ENCODE results near the gene VWA8.
"Not testable (repeated sequence)": the region's sequence is repeated elsewhere in the genome, so short reads cannot be mapped to it uniquely, and the experiment has no call there.

VWA8 gene

GRCh38 chr13:41966671-41967070, 5.8 kb upstream of the VWA8 start:
- no peak for DNase-seq (ENCODE audit: low spot score)

DNA sequence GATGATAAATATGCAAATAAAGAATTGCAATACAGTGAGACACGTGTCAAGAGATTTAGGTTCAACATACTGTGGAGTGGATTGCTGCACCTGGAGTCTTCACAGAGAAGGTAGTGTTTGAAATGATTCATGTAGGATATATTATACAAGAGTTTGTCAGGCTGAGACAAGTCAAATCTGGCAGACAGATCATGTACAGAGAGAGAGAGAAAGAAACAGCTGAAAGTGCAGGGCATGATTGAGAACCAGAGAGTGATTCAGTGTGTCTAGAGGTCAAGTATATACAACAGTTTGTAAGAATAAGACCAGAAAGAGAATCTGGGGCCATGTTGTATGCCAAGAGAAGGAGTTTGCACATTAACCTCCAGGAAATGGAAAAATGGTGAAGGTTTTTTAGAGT, 2.1 kb upstream of the VWA8 start:
- no peak for DNase-seq (ENCODE audit: low spot score)

DNA sequence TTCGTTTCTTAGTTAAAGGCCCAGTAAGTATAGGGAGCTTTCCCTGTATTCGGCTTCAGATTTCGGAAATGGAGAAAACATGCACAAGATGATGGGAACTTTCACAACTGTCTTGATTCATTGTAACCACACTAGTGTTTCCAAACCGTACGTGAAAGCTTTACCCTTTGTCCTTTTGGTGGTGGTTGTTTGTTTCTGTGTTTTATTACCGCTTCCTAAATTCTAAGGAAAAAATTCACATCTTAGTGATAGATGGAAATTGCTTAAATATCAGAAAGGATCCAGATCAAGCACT, 504 bp upstream of the VWA8 start:
- DNase-seq (ENCODE audit: low spot score), result no peak

- DNase-seq (ENCODE audit: low spot score), result peak; percentile 4
Observed at GRCh38 chr13:41960211-41960636, 685 bp downstream of the VWA8 start.

DNA sequence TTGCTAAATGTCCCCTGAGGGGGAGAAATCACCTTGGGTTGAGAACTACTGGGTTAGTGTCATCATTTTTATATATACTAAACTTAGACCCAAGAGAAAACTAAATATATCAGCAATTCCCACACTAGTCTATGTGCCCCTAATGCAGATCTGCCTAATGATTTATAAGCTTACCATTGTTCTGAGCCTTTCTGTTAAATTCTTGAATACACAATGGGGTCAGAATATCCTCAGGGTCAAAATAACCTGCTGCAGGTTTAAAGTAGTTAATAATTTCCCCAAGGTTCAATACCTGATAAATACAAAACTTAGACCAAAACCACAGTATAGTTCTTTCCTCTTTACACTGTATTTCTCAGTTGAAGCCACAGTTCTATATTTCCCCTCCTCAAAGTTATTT, 4.6 kb downstream of the VWA8 start:
- no peak for DNase-seq (ENCODE audit: low spot score)

GRCh38 chr13:41955605-41956004, 5.3 kb downstream of the VWA8 start:
- no peak for DNase-seq (ENCODE audit: low spot score)

DNA sequence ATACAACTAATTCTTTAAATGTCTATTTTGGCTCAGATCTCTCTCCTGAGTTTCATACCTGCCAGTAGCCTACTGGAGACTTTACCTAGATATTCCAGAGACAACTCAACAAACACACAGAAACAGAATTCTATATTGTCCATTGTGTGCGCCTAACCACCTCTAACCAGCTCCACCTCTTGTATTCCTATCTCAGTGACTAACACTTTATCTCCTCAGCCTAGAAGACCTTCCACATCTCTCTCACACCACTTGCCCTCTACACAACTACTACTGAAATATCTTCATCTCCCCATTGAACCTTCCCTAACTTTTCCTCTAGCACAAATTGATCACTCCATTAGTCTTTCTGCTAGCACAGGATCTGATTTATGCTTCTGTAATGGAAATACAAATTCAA, 6.7 kb downstream of the VWA8 start:
- DNase-seq (ENCODE audit: low spot score), result no peak

DNA sequence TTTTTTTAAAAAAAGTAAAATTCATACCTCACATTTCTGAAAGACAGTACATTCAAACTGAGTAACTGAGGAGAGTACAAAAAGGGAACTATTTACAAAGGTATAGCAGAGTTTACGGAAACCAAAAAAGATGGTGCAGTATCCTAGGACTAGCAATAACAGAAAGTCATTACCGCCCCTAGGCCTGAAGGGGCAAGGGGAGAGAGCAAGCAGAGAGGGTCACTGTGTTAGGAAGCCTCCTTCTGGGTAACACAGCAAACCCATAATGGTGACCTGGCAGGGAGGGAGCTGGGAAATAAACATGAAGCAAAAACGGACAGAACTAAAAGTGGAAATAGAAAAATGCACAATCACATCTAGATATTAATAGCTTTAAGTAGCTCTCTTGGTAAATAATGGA, 8.2 kb downstream of the VWA8 start:
- DNase-seq (ENCODE audit: low spot score), result no peak

- DNase-seq (ENCODE audit: low spot score), result not testable (repeated sequence)
Observed at GRCh38 chr13:41949104-41949503, 11.8 kb downstream of the VWA8 start.

DNA sequence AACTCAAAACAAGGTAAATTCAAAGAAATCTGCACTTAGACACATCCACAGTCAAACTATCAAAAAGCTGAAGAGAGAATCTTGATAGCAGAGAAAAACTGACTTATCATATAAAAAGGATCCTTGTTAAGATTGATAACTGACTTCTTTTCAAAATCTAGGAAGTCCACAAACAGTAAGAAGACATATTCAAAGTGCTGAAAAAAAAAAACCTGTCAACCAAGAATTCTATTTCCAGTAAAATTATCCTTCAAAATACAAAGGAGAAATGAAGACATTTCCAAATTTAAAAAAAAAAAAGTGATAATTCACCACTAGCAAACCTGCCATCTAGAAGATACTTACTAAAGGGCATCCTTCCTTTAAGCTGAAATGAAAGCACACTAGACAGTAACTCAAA, 15.0 kb downstream of the VWA8 start:
- DNase-seq (ENCODE audit: low spot score), result no peak

GRCh38 chr13:41944635-41945397, 16.1 kb downstream of the VWA8 start:
- DNase-seq (ENCODE audit: low spot score), result no peak

DNA sequence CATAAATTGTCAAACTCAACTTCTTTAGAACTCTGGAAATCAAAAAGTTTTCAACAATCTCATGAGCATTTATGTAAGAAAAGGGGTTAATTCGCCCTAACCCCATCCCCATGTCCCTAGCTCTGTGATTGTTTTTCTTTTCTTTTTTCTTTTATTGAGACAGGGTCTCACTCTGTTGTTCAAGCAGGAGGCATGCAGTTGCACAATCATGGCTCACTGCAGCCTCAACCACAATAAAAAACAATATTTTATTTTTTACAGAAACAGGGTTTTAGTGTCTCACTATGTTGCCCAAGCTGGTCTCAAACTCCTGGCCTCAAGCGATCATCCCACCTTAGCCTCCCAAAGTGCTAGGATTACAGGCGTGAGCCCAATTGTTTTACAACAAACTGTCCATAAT, 16.7 kb downstream of the VWA8 start:
- no peak for DNase-seq (ENCODE audit: low spot score)

- no peak for DNase-seq (ENCODE audit: low spot score)
Observed at GRCh38 chr13:41942462-41943094, 18.3 kb downstream of the VWA8 start.

DNA sequence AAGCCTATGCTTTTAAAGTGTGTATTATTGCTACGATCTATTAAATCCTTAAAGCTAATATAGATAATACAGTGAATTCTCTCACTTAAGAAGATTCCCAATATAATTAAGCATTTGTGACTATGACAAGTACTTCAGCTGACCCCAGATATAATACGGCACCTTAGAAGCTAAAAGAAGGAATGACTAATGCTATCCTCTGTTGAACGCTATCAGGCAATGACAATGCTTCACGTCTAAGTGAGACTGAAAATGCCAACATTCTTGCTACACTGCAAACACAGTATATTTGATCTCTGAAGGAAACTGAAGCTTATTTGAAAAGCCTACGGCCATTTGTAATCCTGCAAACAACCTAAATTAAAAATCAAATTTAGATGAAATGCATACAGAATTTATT, 19.7 kb downstream of the VWA8 start:
- DNase-seq (ENCODE audit: low spot score), result no peak

DNA sequence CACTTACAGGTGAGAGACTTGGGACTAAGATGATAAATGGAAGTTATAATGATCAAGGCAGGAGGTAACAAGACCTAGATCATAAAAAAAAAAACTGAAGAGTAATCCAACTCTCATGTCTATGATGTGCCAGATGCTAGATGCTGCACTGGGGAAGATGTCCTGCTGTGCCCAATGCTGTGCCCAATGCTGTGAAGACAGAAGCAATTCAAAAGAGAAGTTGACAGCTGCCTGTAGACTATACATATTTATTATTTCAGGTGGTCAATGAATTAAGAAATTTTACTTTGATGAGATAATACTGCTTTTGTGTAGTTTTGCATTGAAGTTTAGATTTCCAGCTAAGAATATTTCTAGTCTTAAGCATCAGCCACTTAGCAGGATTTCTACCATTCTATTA, 21.5 kb downstream of the VWA8 start:
- no peak for DNase-seq (ENCODE audit: low spot score)

GRCh38 chr13:41938918-41939317, 22.0 kb downstream of the VWA8 start:
- no peak for DNase-seq (ENCODE audit: low spot score)

GRCh38 chr13:41937388-41937787, 23.5 kb downstream of the VWA8 start:
- no peak for DNase-seq (ENCODE audit: low spot score)

GRCh38 chr13:41935501-41935900, 25.4 kb downstream of the VWA8 start:
- no peak for DNase-seq (ENCODE audit: low spot score)

DNA sequence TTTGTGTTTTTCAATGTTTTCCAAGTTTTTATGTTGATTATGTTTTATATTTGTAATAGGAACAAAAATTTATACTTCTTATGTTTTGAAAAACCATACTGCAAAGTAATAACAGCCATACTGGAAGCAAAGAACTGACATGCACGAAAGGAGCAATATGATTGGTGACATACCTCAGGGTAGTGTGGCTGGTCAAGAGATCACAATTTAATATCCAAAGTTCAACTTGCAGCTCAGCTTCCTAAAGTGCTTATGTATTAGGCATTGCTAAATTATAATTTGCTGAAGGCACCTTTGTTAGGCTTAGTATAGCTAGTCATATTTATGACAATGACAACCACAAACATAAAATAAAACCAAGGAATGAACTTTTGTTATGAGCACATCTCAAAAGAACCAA, 25.9 kb downstream of the VWA8 start:
- no peak for DNase-seq (ENCODE audit: low spot score)

DNA sequence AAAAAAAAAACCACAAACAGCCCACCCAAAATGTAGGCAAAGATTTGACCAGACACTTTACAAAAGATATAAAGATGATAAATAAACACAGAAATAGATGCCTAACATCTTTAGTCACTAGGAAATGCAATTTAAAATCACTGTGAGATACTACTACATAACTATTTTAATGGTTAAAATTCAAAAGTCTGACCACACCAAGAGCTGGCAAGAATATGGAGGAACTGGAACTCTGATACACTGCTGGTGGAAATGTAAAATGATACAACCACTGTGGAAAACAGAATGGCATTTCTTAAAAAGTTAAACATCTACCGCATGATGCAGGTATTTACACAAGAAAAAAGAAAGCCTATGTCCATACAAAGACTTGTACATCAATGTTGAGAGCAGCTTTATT, 26.8 kb downstream of the VWA8 start:
- no peak for DNase-seq (ENCODE audit: low spot score)

- DNase-seq (ENCODE audit: low spot score), result no peak
Observed at GRCh38 chr13:41931337-41931736, 29.6 kb downstream of the VWA8 start.

DNA sequence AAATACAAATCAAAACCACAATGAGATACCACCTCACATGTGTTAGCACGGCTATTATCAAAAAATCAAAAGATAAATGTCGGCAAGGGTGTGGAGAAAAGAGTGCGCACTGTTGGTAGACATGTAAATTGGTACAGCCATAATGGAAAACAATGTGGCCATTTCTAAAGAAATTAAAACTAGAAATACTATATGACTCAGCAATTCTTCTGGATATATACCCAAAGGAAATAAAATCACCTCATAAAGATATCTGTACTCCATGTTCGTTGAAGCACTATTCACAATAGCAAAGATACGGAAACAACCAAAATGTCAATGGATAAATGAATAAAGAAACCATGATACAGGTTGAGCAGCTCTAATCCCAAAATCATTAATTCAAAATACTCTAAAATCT, 30.8 kb downstream of the VWA8 start:
- no peak for DNase-seq (ENCODE audit: low spot score)

- DNase-seq (ENCODE audit: low spot score), result no peak
Observed at GRCh38 chr13:41928323-41928722, 32.6 kb downstream of the VWA8 start.

DNA sequence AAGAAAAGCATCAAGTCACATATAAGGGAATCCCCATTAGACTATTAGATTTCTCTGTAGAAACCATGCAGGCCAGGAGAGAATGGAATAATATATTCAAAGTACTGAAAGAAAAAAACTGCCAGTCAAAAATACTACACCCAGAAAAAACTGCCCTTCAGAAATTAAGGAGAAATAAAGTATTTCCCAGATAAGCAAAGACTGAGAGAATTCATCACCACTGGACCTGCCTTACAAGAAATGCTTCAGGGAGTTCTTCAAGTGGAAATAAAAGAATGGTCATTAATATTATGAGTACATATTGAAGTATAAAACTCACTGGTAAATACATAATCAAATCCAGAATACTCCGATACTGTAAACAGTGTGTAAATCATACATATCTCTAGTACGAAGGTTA, 35.9 kb downstream of the VWA8 start:
- no peak for DNase-seq (ENCODE audit: low spot score)
